KBM-7 (cell line): ENCODE measurements around the gene MORC4.

Experiments used
- DNase-seq: peaks from one replicate; pipeline ENCODE4 v3.0.0-alpha.2; 2015
- in situ Hi-C: fragments of 300-500 bp; cut with MboI; formaldehyde crosslinking; loops from 2 replicates; pipeline ENCODE4 v1.14.3; 2020; ENCODE audit warnings: low sequenced_read_pairs, low pct_unique_long_range_greater_than_20kb, mixed read lengths

The MORC4 gene

GRCh38 chrX:106955004-106955772 is 44.8 kb downstream of the MORC4 start:
- in situ Hi-C loops: no loop called here
- no peak for DNase-seq

- DNase-seq: no peak
- in situ Hi-C loops: no loop called here
These were observed 46.0 kb downstream of the MORC4 start for GRCh38 chrX:106954041-106954440.

- peak; percentile 37 for DNase-seq
- in situ Hi-C loops: no loop called here
These were observed 47.0 kb downstream of the MORC4 start for GRCh38 chrX:106952988-106953387.

- in situ Hi-C loops: no loop called here
- no peak for DNase-seq
These were observed 47.5 kb downstream of the MORC4 start for GRCh38 chrX:106952538-106952937.

- DNase-seq: no peak
- in situ Hi-C loops: no loop called here
These were observed 47.9 kb downstream of the MORC4 start for GRCh38 chrX:106952089-106952488.

GRCh38 chrX:106951230-106951629 is 48.8 kb downstream of the MORC4 start:
- in situ Hi-C loops: no loop called here
- no peak for DNase-seq

- no peak for DNase-seq
- in situ Hi-C loops: no loop called here
These were observed 49.6 kb downstream of the MORC4 start for GRCh38 chrX:106950381-106950780.

GRCh38 chrX:106949366-106949765 is 50.6 kb downstream of the MORC4 start:
- DNase-seq: no peak
- in situ Hi-C loops: no loop called here

- DNase-seq: no peak
- in situ Hi-C loops: no loop called here
These were observed 51.4 kb downstream of the MORC4 start for GRCh38 chrX:106948641-106949040.

GRCh38 chrX:106946464-106946863 is 53.5 kb downstream of the MORC4 start:
- DNase-seq: no peak
- in situ Hi-C loops: no loop called here

- in situ Hi-C loops: no loop called here
- DNase-seq: no peak
These were observed 59.9 kb downstream of the MORC4 start for GRCh38 chrX:106940068-106940467.

GRCh38 chrX:106939566-106939965 is 60.4 kb downstream of the MORC4 start:
- DNase-seq: no peak
- in situ Hi-C loops: no loop called here

GRCh38 chrX:106936246-106936645 is 63.8 kb downstream of the MORC4 start:
- no peak for DNase-seq
- in situ Hi-C loops: no loop called here

- in situ Hi-C loops: no loop called here
These were observed 64.8 kb downstream of the MORC4 start for GRCh38 chrX:106935175-106935574.

GRCh38 chrX:106933538-106933961 is 66.5 kb downstream of the MORC4 start:
- in situ Hi-C loops: no loop called here

More at GRCh38 chrX:106935175-106935574, 64.8 kb downstream of the MORC4 start:
- DNase-seq: no peak

GRCh38 chrX:106932960-106933537 is 67.0 kb downstream of the MORC4 start:
- peak; percentile 17 for DNase-seq
- in situ Hi-C loops: no loop called here

More at GRCh38 chrX:106933538-106933961, 66.5 kb downstream of the MORC4 start:
- DNase-seq: peak; percentile 56

- in situ Hi-C loops: no loop called here
These were observed 67.5 kb downstream of the MORC4 start for GRCh38 chrX:106932492-106932923.

GRCh38 chrX:106931831-106932491 is 68.1 kb downstream of the MORC4 start:
- no peak for DNase-seq
- in situ Hi-C loops: no loop called here

More at GRCh38 chrX:106932492-106932923, 67.5 kb downstream of the MORC4 start:
- DNase-seq: no peak

GRCh38 chrX:106928227-106928626 is 71.8 kb downstream of the MORC4 start:
- no peak for DNase-seq
- in situ Hi-C loops: no loop called here

GRCh38 chrX:106927700-106928099 is 72.3 kb downstream of the MORC4 start:
- DNase-seq: no peak
- in situ Hi-C loops: no loop called here
